ENCODE data around the gene SKAP2. TPM values are rescaled to one million over a fixed set of nuclear protein-coding genes. Genes with fewer than 3 reads are reported as not detected.

SKAP2 gene
- total RNA-seq, 6 experiments from 2014 or later: 7.2 to 12.3 (median 9.1) TPM

DNA sequence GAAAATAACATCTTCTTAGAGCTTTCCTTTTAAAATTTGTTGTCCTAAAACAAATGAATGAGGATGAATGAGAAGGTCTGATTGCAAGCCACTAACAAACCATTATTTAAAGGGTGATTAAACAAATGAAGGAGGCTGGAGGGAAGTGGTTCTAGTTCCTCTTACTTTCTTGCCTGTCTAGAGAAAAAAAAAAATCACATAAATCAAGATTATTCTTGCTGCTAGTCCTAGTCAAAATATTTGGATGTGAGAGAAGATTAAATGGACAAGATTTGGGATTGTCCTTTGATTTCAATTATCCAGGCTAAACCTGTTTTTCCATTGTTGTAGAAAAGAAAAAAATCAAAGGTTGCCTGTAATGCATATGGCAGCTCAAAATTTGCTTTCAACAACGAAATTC, 3.3 kb downstream of the SKAP2 start:
- Mint-ChIP-seq H3K4me1 (ENCODE audit: low read depth) (peaks cover 38% of the 10 kb centered on the region), H3K36me3 (ENCODE audit: low read depth) (no peaks in the 10 kb centered on the region), H3K9me3 (no peaks in the 10 kb centered on the region), H3K4me3 (no peak overlapping the region), H3K27ac (no peak overlapping the region), H3K27me3 (ENCODE audit: insufficient read depth) (peaks cover 12% of the 10 kb centered on the region)
- no peak for TF ChIP-seq CTCF (IDR thresholded peaks at IDR 0.05)
- no peak for DNase-seq

DNA sequence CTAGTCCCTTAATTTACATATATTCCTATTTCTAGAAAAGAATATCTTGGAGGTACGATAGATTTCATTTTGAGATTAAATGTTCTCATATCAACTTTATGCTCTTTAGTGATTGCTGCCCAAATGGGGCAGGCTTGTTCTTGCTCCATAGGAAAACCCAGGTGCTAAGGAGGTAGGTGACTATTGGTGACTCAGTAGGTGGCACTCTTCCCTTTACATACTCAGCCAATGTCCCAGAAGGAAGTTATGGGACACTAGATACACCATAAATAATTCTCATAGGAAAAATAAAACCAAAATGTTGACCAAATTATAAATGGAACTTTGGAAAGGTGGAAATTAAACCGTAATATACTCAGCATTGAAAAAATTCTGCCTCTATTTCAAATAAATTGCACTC, 4.0 kb downstream of the SKAP2 start:
- no peak for TF ChIP-seq CTCF (IDR thresholded peaks at IDR 0.05)
- Mint-ChIP-seq H3K4me1 (ENCODE audit: low read depth) (peaks cover 35% of the 10 kb centered on the region), H3K9me3 (no peaks in the 10 kb centered on the region), H3K4me3 (no peak overlapping the region), H3K27me3 (ENCODE audit: insufficient read depth) (peaks cover 12% of the 10 kb centered on the region), H3K36me3 (ENCODE audit: low read depth) (no peaks in the 10 kb centered on the region), H3K27ac (no peak overlapping the region)
- DNase-seq: no peak

DNA sequence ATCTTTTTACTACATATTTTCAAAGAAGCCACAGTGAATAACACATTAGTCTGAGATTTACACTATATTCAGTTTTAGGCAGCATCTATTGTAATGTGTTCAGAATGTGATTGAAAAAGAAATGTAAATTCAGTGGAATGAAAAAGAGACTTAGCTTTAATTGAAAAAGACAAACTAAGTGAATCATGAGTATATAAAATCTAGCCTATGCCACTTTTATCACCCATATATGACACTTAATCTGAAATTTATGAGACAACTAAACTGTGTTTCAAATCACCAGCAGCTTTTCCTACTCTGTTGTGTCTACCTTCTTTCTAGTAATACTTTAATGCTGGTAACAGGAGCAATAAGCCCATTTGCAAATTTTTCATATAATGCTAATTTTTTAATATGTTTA, 4.7 kb downstream of the SKAP2 start:
- DNase-seq: no peak
- no peak for TF ChIP-seq CTCF (IDR thresholded peaks at IDR 0.05)
- Mint-ChIP-seq H3K27me3 (ENCODE audit: insufficient read depth) (peaks cover 12% of the 10 kb centered on the region), H3K9me3 (no peaks in the 10 kb centered on the region), H3K4me3 (no peak overlapping the region), H3K27ac (no peak overlapping the region), H3K36me3 (ENCODE audit: low read depth) (no peaks in the 10 kb centered on the region), H3K4me1 (ENCODE audit: low read depth) (peaks cover 29% of the 10 kb centered on the region)

DNA sequence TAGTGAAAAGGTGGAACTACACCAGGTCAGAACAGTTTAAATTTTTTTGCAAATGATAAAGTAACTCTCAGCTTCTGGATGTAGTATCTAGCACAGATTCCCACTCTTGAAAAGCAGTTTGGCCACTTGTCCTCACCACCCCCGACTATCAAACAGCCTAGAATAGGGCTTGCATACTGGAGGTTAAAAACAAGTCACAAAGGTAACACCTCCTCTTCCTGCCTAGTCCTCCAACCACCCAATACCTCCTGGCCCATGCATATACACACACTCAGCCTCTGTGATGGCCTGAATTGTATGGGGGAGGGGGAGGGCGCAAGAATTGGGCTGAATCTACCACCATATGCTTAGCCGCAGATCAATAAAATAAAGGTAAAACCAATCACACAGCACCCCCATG, 5.7 kb downstream of the SKAP2 start:
- H3K27ac Mint-ChIP-seq: no peak overlapping the region
- peaks cover 10% of the 10 kb centered on the region; the same call in 1 of the 2 replicates for H3K27me3 Mint-ChIP-seq (ENCODE audit: insufficient read depth)
- H3K4me3 Mint-ChIP-seq: no peak overlapping the region
- H3K36me3 Mint-ChIP-seq (ENCODE audit: low read depth): no peaks in the 10 kb centered on the region
- peaks cover 22% of the 10 kb centered on the region for H3K4me1 Mint-ChIP-seq (ENCODE audit: low read depth)
- DNase-seq: no peak
- no peaks in the 10 kb centered on the region for H3K9me3 Mint-ChIP-seq
- no peak for TF ChIP-seq CTCF (IDR thresholded peaks at IDR 0.05)

DNA sequence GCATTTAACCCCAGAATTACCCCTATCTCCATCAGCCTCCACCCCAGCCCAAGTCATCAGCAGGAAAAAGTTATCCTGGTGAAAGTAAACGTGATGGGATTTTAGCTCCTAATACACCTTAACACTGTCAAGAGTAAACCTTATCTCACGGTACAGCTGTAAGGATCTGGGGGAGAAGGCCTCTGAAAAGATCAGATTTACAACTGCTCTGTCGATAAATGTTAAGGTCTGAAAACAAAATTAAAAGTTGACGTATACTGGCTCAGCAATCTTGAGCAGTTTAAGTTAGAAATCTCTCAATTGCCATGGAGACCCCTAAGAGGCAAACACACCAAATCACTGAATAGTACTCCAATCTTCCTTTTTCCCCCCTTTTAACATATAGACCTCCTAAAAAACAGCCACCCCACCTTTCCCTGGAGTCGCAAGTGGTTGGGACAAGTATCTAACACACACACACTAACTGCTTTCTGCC, 6.1 kb downstream of the SKAP2 start:
- H3K27ac Mint-ChIP-seq: no peak overlapping the region
- peak overlapping the region; percentile 82; the same call in 1 of the 2 replicates for H3K4me3 Mint-ChIP-seq
- no peak for TF ChIP-seq CTCF (IDR thresholded peaks at IDR 0.05)
- H3K36me3 Mint-ChIP-seq (ENCODE audit: low read depth): no peaks in the 10 kb centered on the region
- peaks cover 10% of the 10 kb centered on the region; the same call in 1 of the 2 replicates for H3K27me3 Mint-ChIP-seq (ENCODE audit: insufficient read depth)
- H3K4me1 Mint-ChIP-seq (ENCODE audit: low read depth): peaks cover 18% of the 10 kb centered on the region
- no peak for DNase-seq
- H3K9me3 Mint-ChIP-seq: no peaks in the 10 kb centered on the region
